Liver (tissue), 9 donors: Measurements from ENCODE around the gene EIF4G1. TPM values are rescaled to one million over a fixed set of nuclear protein-coding genes. Genes with fewer than 3 reads are reported as not detected.
A peak's percentile ranks its signal among the peaks of the same experiment; 100 is the strongest.

Experiments
- DNase-seq: peaks from one replicate; pipeline ENCODE4 v3.0.0-alpha.2; 2017; ENCODE audit warnings: low spot score
- H3K27ac ChIP-seq, 2 donors: one replicate each; pipeline ENCODE4 v1.7.0; 2013; ENCODE audit warnings: inconsistent platforms in 2 of 2, low read length in 2 of 2, control low read depth in 1 of 2, low read depth in 1 of 2, mild to moderate bottlenecking in 1 of 2
- H3K27me3 ChIP-seq, 4 donors: one replicate each; pipeline versions ENCODE4 v1.6.1 to v1.7.0; 2013; ENCODE audit warnings: low read length in 3 of 4, inconsistent platforms in 1 of 4, mild to moderate bottlenecking in 1 of 4, moderate library complexity in 1 of 4; ENCODE audit not compliant: control insufficient read depth in 4 of 4, insufficient read depth in 4 of 4
- H3K36me3 ChIP-seq, 4 donors: one replicate each; pipeline versions ENCODE4 v1.6.1 to v1.7.0; 2013; ENCODE audit warnings: low read length in 3 of 4, mild to moderate bottlenecking in 3 of 4, low read depth in 1 of 4, moderate library complexity in 1 of 4; ENCODE audit not compliant: control insufficient read depth in 4 of 4, insufficient read depth in 3 of 4
- H3K4me1 ChIP-seq, 4 donors: one replicate each; pipeline versions ENCODE4 v1.6.1 to v1.7.0; 2013; ENCODE audit warnings: low read length in 3 of 4, mild to moderate bottlenecking in 3 of 4, moderate library complexity in 1 of 4; ENCODE audit not compliant: control insufficient read depth in 4 of 4, insufficient read depth in 4 of 4
- H3K4me3 ChIP-seq, 3 donors: one replicate each; pipeline versions ENCODE4 v1.6.1 to v1.7.0; 2013; ENCODE audit warnings: low read length in 3 of 3, control low read depth in 1 of 3, low read depth in 1 of 3, mild to moderate bottlenecking in 1 of 3
- H3K9ac ChIP-seq, 2 donors: one replicate each; pipeline ENCODE4 v1.7.0; 2013; ENCODE audit warnings: low read length in 2 of 2, mild to moderate bottlenecking in 2 of 2, moderate library complexity in 2 of 2, control low read depth in 1 of 2, low read depth in 1 of 2
- H3K9me3 ChIP-seq, 4 donors: one replicate each; pipeline versions ENCODE4 v1.6.1 to v1.7.0; 2013; ENCODE audit warnings: low read length in 3 of 4; ENCODE audit not compliant: control insufficient read depth in 4 of 4
- ATF3 ChIP-seq: IDR thresholded peaks from 2 replicates; pipeline ENCODE4 v1.6.1; 2016; ENCODE audit warnings: antibody characterized with exemption
- CTCF ChIP-seq: fragments of 150-350 bp; IDR thresholded peaks from 2 replicates; pipeline ENCODE4 v1.5.1; 2017; ENCODE audit warnings: improper control_type of control experiment, low read depth, low read length; ENCODE audit not compliant: missing input control
- EGR1 ChIP-seq, 2 donors: IDR thresholded peaks; 2 replicates each; pipeline ENCODE4 v1.6.1; 2016 to 2018; ENCODE audit warnings: antibody characterized with exemption in 2 of 2, low read depth in 2 of 2
- FOXA1 ChIP-seq: IDR thresholded peaks from 2 replicates; pipeline ENCODE4 v1.6.1; 2016; ENCODE audit warnings: antibody characterized with exemption
- FOXA2 ChIP-seq: IDR thresholded peaks from 2 replicates; pipeline ENCODE4 v1.6.1; 2016; ENCODE audit warnings: antibody characterized with exemption
- GABPA ChIP-seq, 2 donors: IDR thresholded peaks in 1 of 2; conservative IDR thresholded peaks in 1 of 2; 2 replicates each; pipeline ENCODE4 v1.6.1; 2016; ENCODE audit warnings: antibody characterized with exemption in 2 of 2, mild to moderate bottlenecking in 1 of 2, moderate library complexity in 1 of 2
- JUND ChIP-seq, 2 donors: IDR thresholded peaks; 2 replicates each; pipeline ENCODE4 v1.6.1; 2016; ENCODE audit warnings: antibody characterized with exemption in 2 of 2
- MAX ChIP-seq: IDR thresholded peaks from 2 replicates; pipeline ENCODE4 v1.6.1; 2016; ENCODE audit warnings: antibody characterized with exemption
- NR2F2 ChIP-seq: IDR thresholded peaks from 2 replicates; pipeline ENCODE4 v1.6.1; 2016; ENCODE audit warnings: antibody characterized with exemption
- REST ChIP-seq: IDR thresholded peaks from 2 replicates; pipeline ENCODE4 v1.6.1; 2016; ENCODE audit warnings: antibody characterized with exemption, mild to moderate bottlenecking
- SP1 ChIP-seq: IDR thresholded peaks from 2 replicates; pipeline ENCODE4 v1.6.1; 2018; ENCODE audit warnings: antibody characterized with exemption, mild to moderate bottlenecking
- TAF1 ChIP-seq: conservative IDR thresholded peaks from 2 replicates; pipeline ENCODE4 v1.6.1; 2016; ENCODE audit warnings: antibody characterized with exemption, mild to moderate bottlenecking
- ZBTB33 ChIP-seq: IDR thresholded peaks from 2 replicates; pipeline ENCODE4 v1.6.1; 2016; ENCODE audit warnings: antibody characterized with exemption
- WGBS: extraction: QIAGEN DNeasy Blood & Tissue Kit; methylation state at CpG from one replicate; pipeline ENCODE4 v1.1.7; 2013; 5-methylcytosine and 5-hydroxymethylcytosine counted together
- polyA plus RNA-seq, 2 donors: library from polyadenylated mRNA; stranded (reverse) in 1 of 2; unstranded in 1 of 2; fragments of 200-250 nt in 1 of 2; fragments of >200 nt in 1 of 2; fragmentation: Nextera tagmentation in 1 of 2; extraction: Ambion mirVana in 1 of 2; gene quantifications; one replicate each; pipeline versions ENCODE4 v1.2.1 to v1.2.3, GENCODE V29; 2013 to 2015
- total RNA-seq, 2 donors: library from RNA; depleted of rRNA; stranded (reverse); fragments of >200 nt; gene quantifications; one replicate each; pipeline ENCODE4 v1.2.3, GENCODE V29; 2014
- donor health status: healthy.
- donor health status: healthy.
- donor health status: healthy.
- donor health status: healthy.
- donor health status: healthy.

The EIF4G1 gene
- total and polyA plus RNA-seq, 4 donors, result 140 to 329 (median 207) TPM

GRCh38 chr3:184298759-184299487 lies 15.5 kb upstream of the EIF4G1 start, which contains the start of gene PSMD2 (continued):
- TF ChIP-seq ZBTB33 (peak; percentile 98), FOXA1 (no peak), GABPA (IDR thresholded peaks at IDR 0.05 in 1 of 2, conservative IDR thresholded peaks at IDR 0.05 in 1 of 2) (peak in 1 of 2 donors; percentile 83), NR2F2 (no peak), TAF1 (peak; percentile 83), EGR1 (IDR thresholded peaks at IDR 0.05; ENCODE audit: low read depth in 2 of 2) (no peak), MAX (no peak), SP1 (peak; percentile 40), ATF3 (no peak)

- H3K9me3 ChIP-seq, result no peaks in the 10 kb centered on the region
- H3K27ac ChIP-seq, result peak overlapping the region; percentile 50 to 55
- peaks cover 0 to 17% (median 13%) of the 10 kb centered on the region in 4 donors for H3K4me1 ChIP-seq
- peak overlapping the region; percentile 61 to 94 for H3K9ac ChIP-seq
- peak overlapping the region; percentile 77 to 98 (median 79) for H3K4me3 ChIP-seq
- no peak for DNase-seq
- WGBS, result 16% methylated on average over 29 of the region's 29 CpGs
- H3K27me3 ChIP-seq, result no peaks in the 10 kb centered on the region
- TF ChIP-seq EGR1 (IDR thresholded peaks at IDR 0.05; ENCODE audit: low read depth in 2 of 2) (no peak), ZBTB33 (no peak), SP1 (no peak), REST (no peak), FOXA1 (no peak), TAF1 (no peak), GABPA (IDR thresholded peaks at IDR 0.05 in 1 of 2, conservative IDR thresholded peaks at IDR 0.05 in 1 of 2) (no peak), FOXA2 (no peak), CTCF (no peak), JUND (IDR thresholded peaks at IDR 0.05) (no peak)
- H3K36me3 ChIP-seq, result peaks cover 4 to 40% (median 36%) of the 10 kb centered on the region in 4 donors
Measured at GRCh38 chr3:184299488-184300377, 14.7 kb upstream of the EIF4G1 start.
